Peyer's patch (tissue), 4 donors: ENCODE data around the gene KDM8.
A peak's percentile ranks its signal among the peaks of the same experiment; 100 is the strongest.

ENCODE experiments used
- CTCF ChIP-seq, 6 experiments: fragments of 450-650 bp in 4 of 6; fragments of 200-600 bp in 2 of 6; sonication (generic) in 1 of 6; IDR thresholded peaks; one replicate each; pipeline ENCODE4 v1.5.1; 2017 to 2019; ENCODE audit warnings: antibody characterized with exemption in 6 of 6, mild to moderate bottlenecking in 3 of 6, moderate library complexity in 1 of 6
- POLR2A ChIP-seq, 2 donors: fragments of 450-650 bp; IDR thresholded peaks; one replicate each; pipeline ENCODE4 v1.5.1; 2017; ENCODE audit warnings: antibody characterized with exemption in 2 of 2, mild to moderate bottlenecking in 2 of 2, moderate library complexity in 2 of 2

- TF ChIP-seq CTCF (IDR thresholded peaks at IDR 0.05), result peak in 1 of 6 experiments; percentile 13
- TF ChIP-seq POLR2A (IDR thresholded peaks at IDR 0.05), result peak; percentile 65 to 72
Observed at GRCh38 chr16:27203507-27204311, at the start of gene KDM8.
